DND-41 (cell line): ENCODE measurements around the gene RTN4RL1.

Experiments used
- ATAC-seq: fragments of 200-7000 bp; cut with Tn5 transposase; 3 replicates; pipeline ENCODE4 v1.9.1; 2021; ENCODE audit warnings: low read depth; ENCODE audit not compliant: insufficient read depth
- DNase-seq: peaks from one replicate; pipeline ENCODE4 v3.0.0-alpha.2; 2020
- H2AFZ ChIP-seq: 2 replicates; pipeline ENCODE4 v1.6.0; 2012; ENCODE audit warnings: low read depth, low read length
- H3K27ac ChIP-seq: 2 replicates; pipeline ENCODE4 v1.5.1; 2012; ENCODE audit warnings: low read length, inconsistent platforms
- H3K27me3 ChIP-seq: fragments of 200-600 bp; sonication (generic); 2 replicates; pipeline ENCODE4 v1.6.0; 2012; ENCODE audit warnings: low read length, mild to moderate bottlenecking, inconsistent platforms; ENCODE audit not compliant: insufficient read depth, poor library complexity
- H3K36me3 ChIP-seq: 2 replicates; pipeline ENCODE4 v1.5.1; 2012; ENCODE audit warnings: low read length, inconsistent platforms; ENCODE audit not compliant: insufficient read depth
- H3K4me1 ChIP-seq: 2 replicates; pipeline ENCODE4 v1.5.1; 2012; ENCODE audit warnings: mild to moderate bottlenecking, low read length; ENCODE audit not compliant: insufficient read depth
- H3K4me2 ChIP-seq: 2 replicates; pipeline ENCODE4 v1.6.0; 2012; ENCODE audit warnings: mild to moderate bottlenecking, moderate library complexity, low read length, inconsistent platforms; ENCODE audit not compliant: insufficient read depth
- H3K4me3 ChIP-seq, 2 experiments: fragments of 200-600 bp in 1 of 2; shearing (Covaris generic) in 1 of 2; 2 replicates each; pipeline ENCODE4 v1.5.1; 2012 to 2016; ENCODE audit warnings: inconsistent platforms in 2 of 2, low read length in 2 of 2, mild to moderate bottlenecking in 2 of 2, low read depth in 1 of 2, moderate library complexity in 1 of 2
- H3K79me2 ChIP-seq: 2 replicates; pipeline ENCODE4 v1.6.0; 2012; ENCODE audit warnings: low read length, inconsistent platforms; ENCODE audit not compliant: insufficient read depth
- H3K9ac ChIP-seq: 2 replicates; pipeline ENCODE4 v1.6.0; 2012; ENCODE audit warnings: low read depth, mild to moderate bottlenecking, inconsistent platforms, low read length, moderate library complexity
- H3K9me3 ChIP-seq: 2 replicates; pipeline ENCODE4 v1.5.1; 2012; ENCODE audit warnings: low read length, moderate library complexity, mild to moderate bottlenecking, inconsistent platforms; ENCODE audit not compliant: insufficient read depth, severe bottlenecking
- H4K20me1 ChIP-seq: 2 replicates; pipeline ENCODE4 v1.6.0; 2012; ENCODE audit warnings: low read length; ENCODE audit not compliant: insufficient read depth
- CTCF ChIP-seq: IDR thresholded peaks from 2 replicates; pipeline ENCODE4 v1.5.1; 2012; ENCODE audit warnings: borderline replicate concordance, low read length, moderate library complexity, mild to moderate bottlenecking; ENCODE audit not compliant: poor library complexity, severe bottlenecking; ENCODE audit errors: extremely low read depth
- EZH2 ChIP-seq: IDR thresholded peaks from 3 replicates; pipeline ENCODE4 v1.6.1; 2012; ENCODE audit warnings: borderline replicate concordance, low read depth, mild to moderate bottlenecking, moderate library complexity, low read length, inconsistent platforms; ENCODE audit not compliant: severe bottlenecking

The RTN4RL1 gene

GRCh38 chr17:2018716-2019510 lies 6.2 kb downstream of the RTN4RL1 start:
- Histone ChIP-seq H3K9me3 (no peaks in the 10 kb centered on the region), H3K4me2 (no peak overlapping the region), H3K9ac (no peak overlapping the region), H3K27ac (no peak overlapping the region), H3K27me3 (peaks cover 38% of the 10 kb centered on the region), H3K4me1 (no peaks in the 10 kb centered on the region), H4K20me1 (no peaks in the 10 kb centered on the region; the same call in 1 of the 2 replicates), H3K79me2 (no peaks in the 10 kb centered on the region), H3K4me3 (no peak overlapping the region), H2AFZ (no peak overlapping the region), H3K36me3 (no peaks in the 10 kb centered on the region)
- DNase-seq: no peak
- TF ChIP-seq CTCF (no peak), EZH2 (no peak)
- ATAC-seq: no peak

- H3K79me2 ChIP-seq: no peaks in the 10 kb centered on the region
- no peak for ATAC-seq
- no peak for DNase-seq
Measured at GRCh38 chr17:2017274-2017941, 7.7 kb downstream of the RTN4RL1 start.

GRCh38 chr17:2016494-2016893 lies 8.6 kb downstream of the RTN4RL1 start:
- H3K36me3 ChIP-seq: no peaks in the 10 kb centered on the region
- no peak overlapping the region for H2AFZ ChIP-seq
- H4K20me1 ChIP-seq: no peaks in the 10 kb centered on the region; the same call in 1 of the 2 replicates
- peaks cover 9% of the 10 kb centered on the region for H3K4me1 ChIP-seq
- ATAC-seq (no peak), DNase-seq (no peak)
- no peaks in the 10 kb centered on the region for H3K79me2 ChIP-seq
- no peak for TF ChIP-seq EZH2
- no peak for TF ChIP-seq CTCF
- H3K27ac ChIP-seq: no peak overlapping the region
- H3K4me3 ChIP-seq: no peak overlapping the region
- no peak overlapping the region for H3K9ac ChIP-seq
- H3K9me3 ChIP-seq: no peaks in the 10 kb centered on the region
- H3K4me2 ChIP-seq: no peak overlapping the region
- peaks cover 36% of the 10 kb centered on the region for H3K27me3 ChIP-seq

More at GRCh38 chr17:2017274-2017941, 7.7 kb downstream of the RTN4RL1 start:
- TF ChIP-seq CTCF (no peak), EZH2 (no peak)
- no peaks in the 10 kb centered on the region; the same call in 1 of the 2 replicates for H4K20me1 ChIP-seq
- H3K27ac ChIP-seq: no peak overlapping the region
- H2AFZ ChIP-seq: no peak overlapping the region
- no peaks in the 10 kb centered on the region for H3K4me1 ChIP-seq
- no peak overlapping the region for H3K4me3 ChIP-seq
- no peak overlapping the region for H3K4me2 ChIP-seq
- H3K9ac ChIP-seq: no peak overlapping the region
- H3K9me3 ChIP-seq: no peaks in the 10 kb centered on the region
- H3K27me3 ChIP-seq: peaks cover 34% of the 10 kb centered on the region
- H3K36me3 ChIP-seq: no peaks in the 10 kb centered on the region
